ENCODE data around the gene RGS3.

DNA sequence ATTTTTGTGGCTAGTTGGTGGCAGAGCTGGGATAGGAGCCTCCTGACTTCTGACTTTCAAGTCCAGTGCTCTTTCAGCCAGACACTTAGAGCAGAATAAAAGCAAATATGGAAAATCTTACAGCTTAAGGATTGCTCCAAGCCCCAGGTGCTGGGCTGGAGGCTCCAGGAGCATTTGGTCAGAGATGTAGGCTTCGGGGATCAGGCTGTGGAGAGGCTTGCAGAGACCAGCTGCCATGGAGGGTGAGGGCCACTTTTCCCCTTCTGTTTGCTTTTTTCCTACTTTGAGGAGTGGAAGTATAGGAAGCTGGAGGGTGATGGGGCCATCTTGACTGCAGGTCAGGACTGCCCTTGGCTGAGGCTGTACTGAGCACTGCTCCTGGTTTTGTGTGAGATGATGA lies 58.9 kb downstream of the RGS3 start:
- TF ChIP-seq, protein P1, sequence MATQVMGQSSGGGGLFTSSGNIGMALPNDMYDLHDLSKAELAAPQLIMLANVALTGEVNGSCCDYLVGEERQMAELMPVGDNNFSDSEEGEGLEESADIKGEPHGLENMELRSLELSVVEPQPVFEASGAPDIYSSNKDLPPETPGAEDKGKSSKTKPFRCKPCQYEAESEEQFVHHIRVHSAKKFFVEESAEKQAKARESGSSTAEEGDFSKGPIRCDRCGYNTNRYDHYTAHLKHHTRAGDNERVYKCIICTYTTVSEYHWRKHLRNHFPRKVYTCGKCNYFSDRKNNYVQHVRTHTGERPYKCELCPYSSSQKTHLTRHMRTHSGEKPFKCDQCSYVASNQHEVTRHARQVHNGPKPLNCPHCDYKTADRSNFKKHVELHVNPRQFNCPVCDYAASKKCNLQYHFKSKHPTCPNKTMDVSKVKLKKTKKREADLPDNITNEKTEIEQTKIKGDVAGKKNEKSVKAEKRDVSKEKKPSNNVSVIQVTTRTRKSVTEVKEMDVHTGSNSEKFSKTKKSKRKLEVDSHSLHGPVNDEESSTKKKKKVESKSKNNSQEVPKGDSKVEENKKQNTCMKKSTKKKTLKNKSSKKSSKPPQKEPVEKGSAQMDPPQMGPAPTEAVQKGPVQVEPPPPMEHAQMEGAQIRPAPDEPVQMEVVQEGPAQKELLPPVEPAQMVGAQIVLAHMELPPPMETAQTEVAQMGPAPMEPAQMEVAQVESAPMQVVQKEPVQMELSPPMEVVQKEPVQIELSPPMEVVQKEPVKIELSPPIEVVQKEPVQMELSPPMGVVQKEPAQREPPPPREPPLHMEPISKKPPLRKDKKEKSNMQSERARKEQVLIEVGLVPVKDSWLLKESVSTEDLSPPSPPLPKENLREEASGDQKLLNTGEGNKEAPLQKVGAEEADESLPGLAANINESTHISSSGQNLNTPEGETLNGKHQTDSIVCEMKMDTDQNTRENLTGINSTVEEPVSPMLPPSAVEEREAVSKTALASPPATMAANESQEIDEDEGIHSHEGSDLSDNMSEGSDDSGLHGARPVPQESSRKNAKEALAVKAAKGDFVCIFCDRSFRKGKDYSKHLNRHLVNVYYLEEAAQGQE (IDR thresholded peaks at IDR 0.05; ENCODE audit: low read depth): no peak
- TF ChIP-seq, protein P2, sequence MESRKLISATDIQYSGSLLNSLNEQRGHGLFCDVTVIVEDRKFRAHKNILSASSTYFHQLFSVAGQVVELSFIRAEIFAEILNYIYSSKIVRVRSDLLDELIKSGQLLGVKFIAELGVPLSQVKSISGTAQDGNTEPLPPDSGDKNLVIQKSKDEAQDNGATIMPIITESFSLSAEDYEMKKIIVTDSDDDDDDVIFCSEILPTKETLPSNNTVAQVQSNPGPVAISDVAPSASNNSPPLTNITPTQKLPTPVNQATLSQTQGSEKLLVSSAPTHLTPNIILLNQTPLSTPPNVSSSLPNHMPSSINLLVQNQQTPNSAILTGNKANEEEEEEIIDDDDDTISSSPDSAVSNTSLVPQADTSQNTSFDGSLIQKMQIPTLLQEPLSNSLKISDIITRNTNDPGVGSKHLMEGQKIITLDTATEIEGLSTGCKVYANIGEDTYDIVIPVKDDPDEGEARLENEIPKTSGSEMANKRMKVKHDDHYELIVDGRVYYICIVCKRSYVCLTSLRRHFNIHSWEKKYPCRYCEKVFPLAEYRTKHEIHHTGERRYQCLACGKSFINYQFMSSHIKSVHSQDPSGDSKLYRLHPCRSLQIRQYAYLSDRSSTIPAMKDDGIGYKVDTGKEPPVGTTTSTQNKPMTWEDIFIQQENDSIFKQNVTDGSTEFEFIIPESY (IDR thresholded peaks at IDR 0.05; ENCODE audit: extremely low read depth, insufficient replicate concordance, low read length): no peak
- TF ChIP-seq, protein P3, sequence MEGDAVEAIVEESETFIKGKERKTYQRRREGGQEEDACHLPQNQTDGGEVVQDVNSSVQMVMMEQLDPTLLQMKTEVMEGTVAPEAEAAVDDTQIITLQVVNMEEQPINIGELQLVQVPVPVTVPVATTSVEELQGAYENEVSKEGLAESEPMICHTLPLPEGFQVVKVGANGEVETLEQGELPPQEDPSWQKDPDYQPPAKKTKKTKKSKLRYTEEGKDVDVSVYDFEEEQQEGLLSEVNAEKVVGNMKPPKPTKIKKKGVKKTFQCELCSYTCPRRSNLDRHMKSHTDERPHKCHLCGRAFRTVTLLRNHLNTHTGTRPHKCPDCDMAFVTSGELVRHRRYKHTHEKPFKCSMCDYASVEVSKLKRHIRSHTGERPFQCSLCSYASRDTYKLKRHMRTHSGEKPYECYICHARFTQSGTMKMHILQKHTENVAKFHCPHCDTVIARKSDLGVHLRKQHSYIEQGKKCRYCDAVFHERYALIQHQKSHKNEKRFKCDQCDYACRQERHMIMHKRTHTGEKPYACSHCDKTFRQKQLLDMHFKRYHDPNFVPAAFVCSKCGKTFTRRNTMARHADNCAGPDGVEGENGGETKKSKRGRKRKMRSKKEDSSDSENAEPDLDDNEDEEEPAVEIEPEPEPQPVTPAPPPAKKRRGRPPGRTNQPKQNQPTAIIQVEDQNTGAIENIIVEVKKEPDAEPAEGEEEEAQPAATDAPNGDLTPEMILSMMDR (IDR thresholded peaks at IDR 0.05 in 2 of 3, conservative IDR thresholded peaks at IDR 0.05 in 1 of 3; ENCODE audit: borderline replicate concordance in 1 of 3, insufficient read depth in 1 of 3, low read depth in 2 of 3, low read length in 2 of 3): no peak
- no peak for TF ChIP-seq POLR2A (IDR thresholded peaks at IDR 0.05; ENCODE audit: borderline replicate concordance, extremely low read depth, insufficient read depth, insufficient read length)
- TF ChIP-seq POLR2AphosphoS5 (IDR thresholded peaks at IDR 0.05; ENCODE audit: low read depth, low read length): no peak
- TF ChIP-seq SRF (IDR thresholded peaks at IDR 0.05; ENCODE audit: low read depth): no peak
- TF ChIP-seq CEBPB (IDR thresholded peaks at IDR 0.05; ENCODE audit: low read depth): no peak
- TF ChIP-seq EZH2 (IDR thresholded peaks at IDR 0.05): no peak
- no peak for TF ChIP-seq SP1 (IDR thresholded peaks at IDR 0.05; ENCODE audit: low read depth)
- no peak for TF ChIP-seq JUND (IDR thresholded peaks at IDR 0.05)
- TF ChIP-seq RAD21 (IDR thresholded peaks at IDR 0.05; ENCODE audit: low read depth): no peak
- TF ChIP-seq, protein P4, sequence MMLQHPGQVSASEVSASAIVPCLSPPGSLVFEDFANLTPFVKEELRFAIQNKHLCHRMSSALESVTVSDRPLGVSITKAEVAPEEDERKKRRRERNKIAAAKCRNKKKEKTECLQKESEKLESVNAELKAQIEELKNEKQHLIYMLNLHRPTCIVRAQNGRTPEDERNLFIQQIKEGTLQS (IDR thresholded peaks at IDR 0.05): no peak
